ENCODE results near the gene ADAM11.
A peak's percentile ranks its signal among the peaks of the same experiment; 100 is the strongest.
"Not testable (repeated sequence)": the region's sequence is repeated elsewhere in the genome, so short reads cannot be mapped to it uniquely, and the experiment has no call there.

ADAM11 gene

GRCh38 chr17:44749076-44749979 lies 9.5 kb upstream of the ADAM11 start:
- H3K36me3 ChIP-seq (replicated peaks) = peaks cover 42% of the 10 kb centered on the region
- no peak for DNase-seq (ENCODE audit: low spot score in 2 of 2)
- no peaks in the 10 kb centered on the region for H3K4me1 ChIP-seq
- no peak overlapping the region for H3K4me3 ChIP-seq
- H3K9me3 ChIP-seq = no peaks in the 10 kb centered on the region
- in situ Hi-C loops (cut with MboI; ENCODE audit: low sequenced_read_pairs) = no loop called here
- H3K27me3 ChIP-seq (ENCODE audit: low read depth) = no peaks in the 10 kb centered on the region

GRCh38 chr17:44749980-44750318 lies 8.8 kb upstream of the ADAM11 start:
- Histone ChIP-seq H3K4me3 (no peak overlapping the region), H3K36me3 (replicated peaks) (peaks cover 42% of the 10 kb centered on the region), H3K27me3 (ENCODE audit: low read depth) (no peaks in the 10 kb centered on the region), H3K9me3 (no peaks in the 10 kb centered on the region), H3K4me1 (no peaks in the 10 kb centered on the region)
- DNase-seq (ENCODE audit: low spot score in 2 of 2) = no peak
- in situ Hi-C loops (cut with MboI; ENCODE audit: low sequenced_read_pairs) = no loop called here

GRCh38 chr17:44751331-44751730 lies 7.5 kb upstream of the ADAM11 start:
- peaks cover 42% of the 10 kb centered on the region for H3K36me3 ChIP-seq (replicated peaks)
- no peaks in the 10 kb centered on the region for H3K9me3 ChIP-seq
- in situ Hi-C loops (cut with MboI; ENCODE audit: low sequenced_read_pairs) = no loop called here
- DNase-seq (ENCODE audit: low spot score in 2 of 2) = no peak
- H3K4me1 ChIP-seq = no peaks in the 10 kb centered on the region
- no peaks in the 10 kb centered on the region for H3K27me3 ChIP-seq (ENCODE audit: low read depth)
- no peak overlapping the region for H3K4me3 ChIP-seq

GRCh38 chr17:44751806-44752205 lies 7.0 kb upstream of the ADAM11 start:
- no peak for DNase-seq (ENCODE audit: low spot score in 2 of 2)
- peaks cover 42% of the 10 kb centered on the region for H3K36me3 ChIP-seq (replicated peaks)
- in situ Hi-C loops (cut with MboI; ENCODE audit: low sequenced_read_pairs) = no loop called here
- no peaks in the 10 kb centered on the region for H3K4me1 ChIP-seq
- no peaks in the 10 kb centered on the region for H3K9me3 ChIP-seq
- H3K27me3 ChIP-seq (ENCODE audit: low read depth) = no peaks in the 10 kb centered on the region
- H3K4me3 ChIP-seq = no peak overlapping the region

- DNase-seq (ENCODE audit: low spot score in 2 of 2) = no peak
- Histone ChIP-seq H3K4me1 (no peaks in the 10 kb centered on the region; the same call in 1 of the 2 replicates), H3K27me3 (ENCODE audit: low read depth) (no peaks in the 10 kb centered on the region), H3K36me3 (replicated peaks) (peaks cover 28% of the 10 kb centered on the region), H3K9me3 (no peaks in the 10 kb centered on the region), H3K4me3 (no peak overlapping the region)
- in situ Hi-C loops (cut with MboI; ENCODE audit: low sequenced_read_pairs) = no loop called here
Measured at GRCh38 chr17:44752953-44753861, 5.6 kb upstream of the ADAM11 start.

- in situ Hi-C loops (cut with MboI; ENCODE audit: low sequenced_read_pairs) = no loop called here
- no peaks in the 10 kb centered on the region for H3K27me3 ChIP-seq (ENCODE audit: low read depth)
- no peaks in the 10 kb centered on the region; the same call in 1 of the 2 replicates for H3K4me1 ChIP-seq
- peaks cover 21% of the 10 kb centered on the region for H3K36me3 ChIP-seq (replicated peaks)
- no peak overlapping the region for H3K4me3 ChIP-seq
- DNase-seq (ENCODE audit: low spot score in 2 of 2) = no peak
- no peaks in the 10 kb centered on the region for H3K9me3 ChIP-seq
Measured at GRCh38 chr17:44754276-44754675, 4.5 kb upstream of the ADAM11 start.

GRCh38 chr17:44755180-44755579 lies 3.6 kb upstream of the ADAM11 start:
- H3K4me3 ChIP-seq; in situ Hi-C loops (cut with MboI; ENCODE audit: low sequenced_read_pairs); H3K9me3 ChIP-seq; DNase-seq (ENCODE audit: low spot score in 2 of 2); H3K4me1 ChIP-seq; H3K27me3 ChIP-seq (ENCODE audit: low read depth): not testable (repeated sequence)
- peaks cover 17% of the 10 kb centered on the region; the same call in 1 of the 2 replicates for H3K36me3 ChIP-seq (replicated peaks)

GRCh38 chr17:44757045-44757917 lies 1.5 kb upstream of the ADAM11 start:
- no peaks in the 10 kb centered on the region for H3K9me3 ChIP-seq
- DNase-seq (ENCODE audit: low spot score in 2 of 2) = no peak
- no peaks in the 10 kb centered on the region for H3K27me3 ChIP-seq (ENCODE audit: low read depth)
- peaks cover 7% of the 10 kb centered on the region for H3K4me1 ChIP-seq
- in situ Hi-C loops (cut with MboI; ENCODE audit: low sequenced_read_pairs) = no loop called here
- no peaks in the 10 kb centered on the region for H3K36me3 ChIP-seq (replicated peaks)
- H3K4me3 ChIP-seq = no peak overlapping the region

- DNase-seq (ENCODE audit: low spot score in 2 of 2) = no peak
- Histone ChIP-seq H3K4me3 (no peak overlapping the region; the same call in 1 of the 2 replicates), H3K27me3 (ENCODE audit: low read depth) (no peaks in the 10 kb centered on the region), H3K9me3 (no peaks in the 10 kb centered on the region), H3K36me3 (replicated peaks) (no peaks in the 10 kb centered on the region), H3K4me1 (peaks cover 7% of the 10 kb centered on the region)
- in situ Hi-C loops (cut with MboI; ENCODE audit: low sequenced_read_pairs) = no loop called here
Measured at GRCh38 chr17:44757918-44758413, 822 bp upstream of the ADAM11 start.

- Histone ChIP-seq H3K9me3 (no peaks in the 10 kb centered on the region), H3K36me3 (replicated peaks) (no peaks in the 10 kb centered on the region), H3K4me1 (peaks cover 7% of the 10 kb centered on the region), H3K27me3 (ENCODE audit: low read depth) (no peaks in the 10 kb centered on the region), H3K4me3 (peak overlapping the region; percentile 56)
- DNase-seq (ENCODE audit: low spot score in 2 of 2) = peak in 1 of 2 experiments; percentile 54
- in situ Hi-C loops (cut with MboI; ENCODE audit: low sequenced_read_pairs) = no loop called here
Measured at GRCh38 chr17:44759086-44759915, 513 bp downstream of the ADAM11 start.

- in situ Hi-C loops (cut with MboI; ENCODE audit: low sequenced_read_pairs) = no loop called here
- H3K36me3 ChIP-seq (replicated peaks) = no peaks in the 10 kb centered on the region
- no peak for DNase-seq (ENCODE audit: low spot score in 2 of 2)
- no peaks in the 10 kb centered on the region for H3K27me3 ChIP-seq (ENCODE audit: low read depth)
- peak overlapping the region; percentile 56 for H3K4me3 ChIP-seq
- peaks cover 7% of the 10 kb centered on the region for H3K4me1 ChIP-seq
- no peaks in the 10 kb centered on the region for H3K9me3 ChIP-seq
Measured at GRCh38 chr17:44759916-44760243, 1.1 kb downstream of the ADAM11 start.

- in situ Hi-C loops (cut with MboI; ENCODE audit: low sequenced_read_pairs) = no loop called here
Measured at GRCh38 chr17:44760474-44761308, 1.9 kb downstream of the ADAM11 start.

More at GRCh38 chr17:44760474-44761308, 1.9 kb downstream of the ADAM11 start:
- DNase-seq (ENCODE audit: low spot score in 2 of 2) = no peak
- H3K4me3 ChIP-seq = no peak overlapping the region
- no peaks in the 10 kb centered on the region for H3K9me3 ChIP-seq
- no peaks in the 10 kb centered on the region for H3K36me3 ChIP-seq (replicated peaks)
- H3K4me1 ChIP-seq = peaks cover 7% of the 10 kb centered on the region
- H3K27me3 ChIP-seq (ENCODE audit: low read depth) = no peaks in the 10 kb centered on the region

Data from HAP-1 (cell line).